Gastroesophageal sphincter (tissue), 3 donors: ENCODE results near the gene LNX2.

Experiments used
- POLR2A ChIP-seq, 2 donors: fragments of 450-650 bp; IDR thresholded peaks; one replicate each; pipeline ENCODE4 v1.6.1; 2017; ENCODE audit warnings: antibody characterized with exemption in 2 of 2, mild to moderate bottlenecking in 2 of 2, moderate library complexity in 1 of 2
- TF ChIP-seq, protein P1 (sequence below), 4 experiments: fragments of 200-600 bp in 2 of 4; fragments of 450-650 bp in 2 of 4; sonication (generic) in 1 of 4; IDR thresholded peaks; one replicate each; pipeline ENCODE4 v1.5.1; 2017 to 2019; ENCODE audit warnings: antibody characterized with exemption in 4 of 4, mild to moderate bottlenecking in 2 of 4, moderate library complexity in 2 of 4

DNA sequence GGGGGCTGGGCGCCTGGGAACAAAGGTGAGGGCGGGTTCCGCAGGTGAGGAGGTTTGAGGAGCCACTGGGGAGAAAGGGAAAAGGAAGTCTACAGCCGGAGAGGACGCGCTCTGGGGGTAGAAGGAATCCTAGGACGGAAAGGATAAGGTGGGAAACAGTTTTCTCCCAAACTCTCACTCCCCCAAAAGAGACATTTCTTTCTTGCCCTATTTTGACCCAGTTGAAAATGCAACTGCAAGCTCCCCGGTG is 712 bp upstream of the LNX2 start:
- TF ChIP-seq, protein P1, sequence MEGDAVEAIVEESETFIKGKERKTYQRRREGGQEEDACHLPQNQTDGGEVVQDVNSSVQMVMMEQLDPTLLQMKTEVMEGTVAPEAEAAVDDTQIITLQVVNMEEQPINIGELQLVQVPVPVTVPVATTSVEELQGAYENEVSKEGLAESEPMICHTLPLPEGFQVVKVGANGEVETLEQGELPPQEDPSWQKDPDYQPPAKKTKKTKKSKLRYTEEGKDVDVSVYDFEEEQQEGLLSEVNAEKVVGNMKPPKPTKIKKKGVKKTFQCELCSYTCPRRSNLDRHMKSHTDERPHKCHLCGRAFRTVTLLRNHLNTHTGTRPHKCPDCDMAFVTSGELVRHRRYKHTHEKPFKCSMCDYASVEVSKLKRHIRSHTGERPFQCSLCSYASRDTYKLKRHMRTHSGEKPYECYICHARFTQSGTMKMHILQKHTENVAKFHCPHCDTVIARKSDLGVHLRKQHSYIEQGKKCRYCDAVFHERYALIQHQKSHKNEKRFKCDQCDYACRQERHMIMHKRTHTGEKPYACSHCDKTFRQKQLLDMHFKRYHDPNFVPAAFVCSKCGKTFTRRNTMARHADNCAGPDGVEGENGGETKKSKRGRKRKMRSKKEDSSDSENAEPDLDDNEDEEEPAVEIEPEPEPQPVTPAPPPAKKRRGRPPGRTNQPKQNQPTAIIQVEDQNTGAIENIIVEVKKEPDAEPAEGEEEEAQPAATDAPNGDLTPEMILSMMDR (IDR thresholded peaks at IDR 0.05): no peak
- TF ChIP-seq POLR2A (IDR thresholded peaks at IDR 0.05): no peak
